HepG2 (cell line): ENCODE data around the gene EGFLAM. TPM values are rescaled to one million over a fixed set of nuclear protein-coding genes. Genes with fewer than 3 reads are reported as not detected.

Experiments used
- ATAC-seq: fragments of 200-7000 bp; cut with Tn5 transposase; 3 replicates; pipeline ENCODE4 v1.9.1; 2020; ENCODE audit warnings: mild to moderate bottlenecking, moderate library complexity
- BruUV-seq: library from RNA; stranded (reverse); fragments of 400-500 nt; replicated peaks from 2 replicates; lab custom pipeline; 2021; lab: Mats Ljungman, UMichigan
- CTCF ChIA-PET: fragments of 300-600 bp; formaldehyde crosslinking; extraction: SDS; loops from one replicate; lab custom pipeline; 2021; ENCODE audit warnings: low total read pairs, inconsistent platforms, low intra/inter-chr PET ratio; lab: Yijun Ruan, JAX
- POLR2A ChIA-PET: fragments of 350-600 bp; sonication (Branson Sonifier 250); formaldehyde crosslinking; loops from one replicate; lab custom pipeline; 2020; ENCODE audit warnings: antibody characterized with exemption, inconsistent platforms; lab: Yijun Ruan, JAX
- DNase-seq: peaks from one replicate; pipeline ENCODE4 v3.0.0-alpha.2; 2015; ENCODE audit warnings: low spot score
- FAIRE-seq: peaks from 3 replicates; lab custom pipeline; 2011; peaks lifted over from hg19 to GRCh38; lab: Jason Lieb, UNC
- H2AFZ ChIP-seq: one replicate; pipeline ENCODE4 v1.6.1; 2011; ENCODE audit warnings: low read length, inconsistent platforms
- H3K27ac ChIP-seq: fragments of 300-600 bp; 3 replicates; pipeline ENCODE4 v1.8.0; 2011; ENCODE audit warnings: mixed run types, mild to moderate bottlenecking, mixed read lengths, low read length, inconsistent platforms; ENCODE audit not compliant: insufficient read depth; ENCODE audit errors: extremely low read length
- H3K27me3 ChIP-seq, 2 experiments: fragments of 200-600 bp in 1 of 2; 2 replicates in 1 of 2; 3 replicates in 1 of 2; pipeline versions ENCODE4 v1.6.0 to v1.8.0; 2011; ENCODE audit warnings: low read length in 2 of 2, mild to moderate bottlenecking in 2 of 2, moderate library complexity in 2 of 2, inconsistent platforms in 1 of 2; ENCODE audit not compliant: insufficient read depth in 2 of 2, control insufficient read depth in 1 of 2
- H3K36me3 ChIP-seq, 2 experiments: fragments of 200-600 bp in 1 of 2; replicated peaks in 1 of 2; 2 replicates in 1 of 2; 3 replicates in 1 of 2; pipeline versions ENCODE4 v1.5.1 to v1.8.0; 2011; ENCODE audit warnings: low read length in 2 of 2, inconsistent platforms in 1 of 2; ENCODE audit not compliant: insufficient read depth in 2 of 2, control insufficient read depth in 1 of 2
- H3K4me1 ChIP-seq: 2 replicates; pipeline ENCODE4 v1.5.1; 2012; ENCODE audit warnings: low read length, inconsistent platforms; ENCODE audit not compliant: insufficient read depth
- H3K4me2 ChIP-seq: 2 replicates; pipeline ENCODE4 v1.6.0; 2011; ENCODE audit warnings: low read depth, low read length, inconsistent platforms
- H3K4me3 ChIP-seq, 3 experiments: fragments of 200-600 bp in 1 of 3; sonication (generic), shearing (Covaris generic) in 1 of 3; replicated peaks in 1 of 3; 2 replicates each; pipeline ENCODE4 v1.5.1; 2011 to 2016; ENCODE audit warnings: low read length in 3 of 3, inconsistent platforms in 2 of 3, low read depth in 2 of 3, mild to moderate bottlenecking in 2 of 3, control low read depth in 1 of 3, mixed read lengths in 1 of 3; ENCODE audit not compliant: insufficient read depth in 1 of 3
- H3K79me2 ChIP-seq: one replicate; pipeline ENCODE4 v1.6.1; 2011; ENCODE audit warnings: low read length, inconsistent platforms; ENCODE audit not compliant: insufficient read depth
- H3K9ac ChIP-seq: 2 replicates; pipeline ENCODE4 v1.6.0; 2011; ENCODE audit warnings: mild to moderate bottlenecking, low read depth, low read length, inconsistent platforms; ENCODE audit not compliant: insufficient read depth
- H3K9me3 ChIP-seq: 2 replicates; pipeline ENCODE4 v1.5.1; 2012; ENCODE audit warnings: mild to moderate bottlenecking, low read length
- H4K20me1 ChIP-seq: 2 replicates; pipeline ENCODE4 v1.6.0; 2011; ENCODE audit warnings: inconsistent platforms, mild to moderate bottlenecking, low read length, moderate library complexity; ENCODE audit not compliant: insufficient read depth
- CEBPZ ChIP-seq: IDR thresholded peaks from 2 replicates; pipeline ENCODE4 v1.6.1; 2012; ENCODE audit warnings: low read length, improper control_type of control experiment
- FOXK1 ChIP-seq: sonication (generic); formaldehyde crosslinking; IDR thresholded peaks from 2 replicates; pipeline ENCODE4 v1.4.0; 2020; ENCODE audit warnings: low read depth, missing genetic modification reagents, borderline replicate concordance
- PAXIP1 ChIP-seq: sonication (generic); formaldehyde crosslinking; conservative IDR thresholded peaks from 2 replicates; pipeline ENCODE4 v1.4.0; 2020; ENCODE audit warnings: mild to moderate bottlenecking, missing genetic modification reagents, moderate library complexity
- ZBTB25 ChIP-seq: IDR thresholded peaks from 2 replicates; pipeline ENCODE4 v1.6.1; 2018; ENCODE audit warnings: missing genetic modification reagents
- ZGPAT ChIP-seq: IDR thresholded peaks from 2 replicates; pipeline ENCODE4 v1.6.1; 2016; ENCODE audit warnings: mild to moderate bottlenecking
- ZNF644 ChIP-seq: IDR thresholded peaks from 2 replicates; pipeline ENCODE4 v1.6.1; 2016; ENCODE audit warnings: low read depth
- WGBS: methylation state at CpG from one replicate; pipeline ENCODE4 v1.1.6; 2017; ENCODE audit warnings: low lambda C conversion rate; 5-methylcytosine and 5-hydroxymethylcytosine counted together
- in situ Hi-C: cut with HindIII; loops from 2 replicates; pipeline ENCODE4 v1.10.0; 2017; ENCODE audit warnings: low pct_unique_long_range_greater_than_20kb; ENCODE audit not compliant: extremely low pct_ligation_motif_present
- intact Hi-C: fragments of 100-400 bp; cut with micrococcal nuclease; formaldehyde crosslinking; loops from one replicate; pipeline ENCODE4 v1.10.0; 2022; ENCODE audit not compliant: unreplicated experiment
- polyA plus RNA-seq, 8 experiments: library from polyadenylated mRNA; depleted of rRNA in 3 of 8; stranded (reverse) in 7 of 8; unstranded in 1 of 8; fragments of >200 nt; fragmentation: Illumina TruSeq in 4 of 8; extraction: Trizol in 4 of 8; gene quantifications; 2 replicates each; pipeline versions ENCODE4 v1.2.1 to v1.2.3, GENCODE V29; 2011 to 2016; ENCODE audit warnings: low read depth in 4 of 8, missing spikeins in 1 of 8, mixed read lengths in 1 of 8; ENCODE audit not compliant: insufficient read depth in 1 of 8
- total RNA-seq, 5 experiments: library from RNA; depleted of rRNA; stranded (reverse); fragments of >200 nt; fragmentation: Illumina TruSeq; extraction: Trizol; gene quantifications; 2 replicates each; pipeline ENCODE4 v1.2.3, GENCODE V29; 2016; ENCODE audit warnings: low read depth in 1 of 5
- TF ChIP-seq, protein P1 (sequence below), 2 experiments: sonication (generic) in 1 of 2; formaldehyde crosslinking in 1 of 2; IDR thresholded peaks; 2 replicates each; pipeline versions ENCODE4 v1.4.0 to v1.6.1; 2018 to 2020; ENCODE audit warnings: missing genetic modification reagents in 2 of 2, borderline replicate concordance in 1 of 2, low read depth in 1 of 2, mild to moderate bottlenecking in 1 of 2, missing biosample characterization in 1 of 2
- TF ChIP-seq, protein P2 (sequence below): sonication (generic); formaldehyde crosslinking; IDR thresholded peaks from 2 replicates; pipeline ENCODE4 v1.4.0; 2020; ENCODE audit warnings: missing genetic modification reagents

EGFLAM gene
- total and polyA plus RNA-seq, 2 of the 13 experiments (the other 11 are each of a cell fraction or from before 2014, with no cell fraction given) = not detected

DNA sequence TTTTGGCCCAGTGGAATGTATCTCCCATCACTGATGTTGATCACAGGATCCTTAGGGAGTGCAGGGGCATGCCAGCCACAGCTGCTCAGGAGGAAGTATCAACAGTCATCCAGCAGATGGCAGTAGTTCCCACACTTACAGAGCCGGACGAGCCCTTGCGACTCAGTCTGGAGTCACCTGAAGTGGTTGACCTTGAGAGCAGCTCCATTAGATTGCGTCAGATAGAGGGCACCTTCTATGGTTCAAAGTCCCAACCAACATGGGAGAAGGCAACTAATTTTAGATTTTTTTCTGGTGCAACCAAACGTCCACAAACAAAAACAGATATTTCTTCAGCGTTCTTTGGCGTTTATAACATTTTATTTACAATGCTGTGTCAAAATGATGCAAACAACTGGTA lies 124.5 kb downstream of the EGFLAM start:
- Histone ChIP-seq H3K36me3 (no peaks in the 10 kb centered on the region), H3K4me3 (no peak overlapping the region), H3K4me2 (no peak overlapping the region), H3K9ac (no peak overlapping the region), H3K4me1 (peaks cover 6% of the 10 kb centered on the region; the same call in 1 of the 2 replicates), H3K9me3 (no peaks in the 10 kb centered on the region), H3K27ac (no peak overlapping the region), H2AFZ (no peak overlapping the region), H3K79me2 (no peaks in the 10 kb centered on the region), H3K27me3 (peaks cover 0 to 14% of the 10 kb centered on the region in 2 experiments; a peak in 3 of 5 replicates), H4K20me1 (no peaks in the 10 kb centered on the region)
- POLR2A ChIA-PET = no interaction called here
- intact Hi-C loops (loop anchor here (1.0 to 2.0 kb wide), 3 partner anchors 21 to 426 kb away; no protein-coding TSS in a partner anchor), in situ Hi-C loops (no loop called here)
- FAIRE-seq (peak; percentile 96), DNase-seq (peak; percentile 85), ATAC-seq (peak; percentile 99)
- 9% methylated on average over 5 of the region's 7 CpGs for WGBS
- no TSS peak for BruUV-seq
- CTCF ChIA-PET = interaction anchor here (1.5 to 2.0 kb wide), 2 partner anchors 22 to 427 kb away, joined by 13 to 16 read pairs; no protein-coding TSS in a partner anchor
- TF ChIP-seq CEBPZ (no peak), ZNF644 (peak; percentile 99), ZBTB25 (CRISPR knock-in tag) (0 out of 2 replicates have a peak, but pooled peaks have one; percentile 37), ZGPAT (peak; percentile 51; the same call in 1 of the 2 replicates), FOXK1 (peak; percentile 16; the same call in 1 of the 2 replicates), PAXIP1 (peak; percentile 72)
- TF ChIP-seq, protein P1, sequence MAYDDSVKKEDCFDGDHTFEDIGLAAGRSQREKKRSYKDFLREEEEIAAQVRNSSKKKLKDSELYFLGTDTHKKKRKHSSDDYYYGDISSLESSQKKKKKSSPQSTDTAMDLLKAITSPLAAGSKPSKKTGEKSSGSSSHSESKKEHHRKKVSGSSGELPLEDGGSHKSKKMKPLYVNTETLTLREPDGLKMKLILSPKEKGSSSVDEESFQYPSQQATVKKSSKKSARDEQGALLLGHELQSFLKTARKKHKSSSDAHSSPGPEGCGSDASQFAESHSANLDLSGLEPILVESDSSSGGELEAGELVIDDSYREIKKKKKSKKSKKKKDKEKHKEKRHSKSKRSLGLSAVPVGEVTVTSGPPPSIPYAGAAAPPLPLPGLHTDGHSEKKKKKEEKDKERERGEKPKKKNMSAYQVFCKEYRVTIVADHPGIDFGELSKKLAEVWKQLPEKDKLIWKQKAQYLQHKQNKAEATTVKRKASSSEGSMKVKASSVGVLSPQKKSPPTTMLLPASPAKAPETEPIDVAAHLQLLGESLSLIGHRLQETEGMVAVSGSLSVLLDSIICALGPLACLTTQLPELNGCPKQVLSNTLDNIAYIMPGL (CRISPR knock-in tag; IDR thresholded peaks at IDR 0.05; ENCODE audit: borderline replicate concordance in 1 of 2, low read depth in 1 of 2) = peak; percentile 47 to 76; a peak in 2 of 4 replicates
- TF ChIP-seq, protein P2, sequence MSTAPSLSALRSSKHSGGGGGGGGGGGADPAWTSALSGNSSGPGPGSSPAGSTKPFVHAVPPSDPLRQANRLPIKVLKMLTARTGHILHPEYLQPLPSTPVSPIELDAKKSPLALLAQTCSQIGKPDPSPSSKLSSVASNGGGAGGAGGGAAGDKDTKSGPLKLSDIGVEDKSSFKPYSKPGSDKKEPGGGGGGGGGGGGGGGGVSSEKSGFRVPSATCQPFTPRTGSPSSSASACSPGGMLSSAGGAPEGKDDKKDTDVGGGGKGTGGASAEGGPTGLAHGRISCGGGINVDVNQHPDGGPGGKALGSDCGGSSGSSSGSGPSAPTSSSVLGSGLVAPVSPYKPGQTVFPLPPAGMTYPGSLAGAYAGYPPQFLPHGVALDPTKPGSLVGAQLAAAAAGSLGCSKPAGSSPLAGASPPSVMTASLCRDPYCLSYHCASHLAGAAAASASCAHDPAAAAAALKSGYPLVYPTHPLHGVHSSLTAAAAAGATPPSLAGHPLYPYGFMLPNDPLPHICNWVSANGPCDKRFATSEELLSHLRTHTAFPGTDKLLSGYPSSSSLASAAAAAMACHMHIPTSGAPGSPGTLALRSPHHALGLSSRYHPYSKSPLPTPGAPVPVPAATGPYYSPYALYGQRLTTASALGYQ = no peak
